AG20443 (cell line): ENCODE measurements around the gene CPLANE2.
"Not testable (repeated sequence)": the region's sequence is repeated elsewhere in the genome, so short reads cannot be mapped to it uniquely, and the experiment has no call there.

Experiments
- DNase-seq: peaks from one replicate; pipeline ENCODE4 v3.0.0; 2012; ENCODE audit warnings: low spot score, mixed read lengths

Gene CPLANE2

GRCh38 chr1:16236511-16237342 is at the start of gene CPLANE2:
Gene CPLANE2 (minus strand): TSS chr1:16237183. CDS start chr1:16236742, 441 bp downstream.
- peak; percentile 98 for DNase-seq

- DNase-seq, result no peak
These were observed 49.1 kb upstream of the CPLANE2 start for GRCh38 chr1:16286122-16286521.

GRCh38 chr1:16281765-16282164 is 44.8 kb upstream of the CPLANE2 start:
- no peak for DNase-seq

GRCh38 chr1:16279186-16279585 is 42.2 kb upstream of the CPLANE2 start:
- no peak for DNase-seq

- no peak for DNase-seq
These were observed 39.5 kb upstream of the CPLANE2 start for GRCh38 chr1:16276302-16277030.

- no peak for DNase-seq
These were observed 38.6 kb upstream of the CPLANE2 start for GRCh38 chr1:16275591-16275990.

GRCh38 chr1:16267690-16268180 is 30.8 kb upstream of the CPLANE2 start:
- no peak for DNase-seq

- no peak for DNase-seq
These were observed 29.6 kb upstream of the CPLANE2 start for GRCh38 chr1:16266411-16267118.

- DNase-seq, result no peak
These were observed 25.1 kb upstream of the CPLANE2 start for GRCh38 chr1:16262067-16262466.

- DNase-seq, result peak; percentile 34
These were observed 23.8 kb upstream of the CPLANE2 start for GRCh38 chr1:16260814-16261213.

- no peak for DNase-seq
These were observed 21.7 kb upstream of the CPLANE2 start for GRCh38 chr1:16258591-16259135.

- no peak for DNase-seq
These were observed 21.0 kb upstream of the CPLANE2 start for GRCh38 chr1:16257968-16258367.

GRCh38 chr1:16257556-16257955 is 20.6 kb upstream of the CPLANE2 start:
- not testable (repeated sequence) for DNase-seq

- DNase-seq, result no peak
These were observed 19.5 kb upstream of the CPLANE2 start for GRCh38 chr1:16256478-16256877.

- DNase-seq, result peak; percentile 39
These were observed 17.4 kb upstream of the CPLANE2 start for GRCh38 chr1:16254263-16254928.

- DNase-seq, result no peak
These were observed 16.4 kb upstream of the CPLANE2 start for GRCh38 chr1:16253332-16253922.

GRCh38 chr1:16252912-16253311 is 15.9 kb upstream of the CPLANE2 start:
- DNase-seq, result no peak

- DNase-seq, result no peak
These were observed 14.4 kb upstream of the CPLANE2 start for GRCh38 chr1:16251381-16251780.

- DNase-seq, result peak; percentile 62
These were observed 13.7 kb upstream of the CPLANE2 start for GRCh38 chr1:16250524-16251251.

GRCh38 chr1:16249596-16250241 is 12.7 kb upstream of the CPLANE2 start:
- peak; percentile 86 for DNase-seq
